Bronchial epithelial cell (primary cell): ENCODE results near the gene ME1. TPM values are rescaled to one million over a fixed set of nuclear protein-coding genes. Genes with fewer than 3 reads are reported as not detected.
A peak's percentile ranks its signal among the peaks of the same experiment; 100 is the strongest.

Source experiments
- DNase-seq: peaks from one replicate; pipeline ENCODE4 v3.0.0-alpha.2; 2010; ENCODE audit warnings: low read depth
- FAIRE-seq: peaks from 2 replicates; lab custom pipeline; 2011; peaks lifted over from hg19 to GRCh38; lab: Jason Lieb, UNC
- H3K27me3 ChIP-seq: 2 replicates; pipeline ENCODE4 v1.5.1; 2011; ENCODE audit warnings: low read length; ENCODE audit not compliant: control insufficient read depth, insufficient read depth
- H3K36me3 ChIP-seq: 2 replicates; pipeline ENCODE4 v1.5.1; 2011; ENCODE audit warnings: low read length; ENCODE audit not compliant: control insufficient read depth, insufficient read depth
- H3K4me3 ChIP-seq: 2 replicates; pipeline ENCODE4 v1.5.1; 2011; ENCODE audit warnings: mild to moderate bottlenecking, low read depth, low read length, control low read depth
- total RNA-seq: library from RNA; depleted of rRNA; stranded (reverse); fragments of >200 nt; gene quantifications from 2 replicates; pipeline ENCODE4 v1.2.1, GENCODE V29; 2014
- TF ChIP-seq, protein P1 (sequence below): IDR thresholded peaks from 2 replicates; pipeline ENCODE4 v1.5.1; 2011; ENCODE audit warnings: mild to moderate bottlenecking, moderate library complexity, low read length, control low read depth, inconsistent platforms; ENCODE audit not compliant: insufficient read depth, severe bottlenecking

Gene ME1
- 18.2 and 37.6 TPM in 2 replicates for total RNA-seq

DNA sequence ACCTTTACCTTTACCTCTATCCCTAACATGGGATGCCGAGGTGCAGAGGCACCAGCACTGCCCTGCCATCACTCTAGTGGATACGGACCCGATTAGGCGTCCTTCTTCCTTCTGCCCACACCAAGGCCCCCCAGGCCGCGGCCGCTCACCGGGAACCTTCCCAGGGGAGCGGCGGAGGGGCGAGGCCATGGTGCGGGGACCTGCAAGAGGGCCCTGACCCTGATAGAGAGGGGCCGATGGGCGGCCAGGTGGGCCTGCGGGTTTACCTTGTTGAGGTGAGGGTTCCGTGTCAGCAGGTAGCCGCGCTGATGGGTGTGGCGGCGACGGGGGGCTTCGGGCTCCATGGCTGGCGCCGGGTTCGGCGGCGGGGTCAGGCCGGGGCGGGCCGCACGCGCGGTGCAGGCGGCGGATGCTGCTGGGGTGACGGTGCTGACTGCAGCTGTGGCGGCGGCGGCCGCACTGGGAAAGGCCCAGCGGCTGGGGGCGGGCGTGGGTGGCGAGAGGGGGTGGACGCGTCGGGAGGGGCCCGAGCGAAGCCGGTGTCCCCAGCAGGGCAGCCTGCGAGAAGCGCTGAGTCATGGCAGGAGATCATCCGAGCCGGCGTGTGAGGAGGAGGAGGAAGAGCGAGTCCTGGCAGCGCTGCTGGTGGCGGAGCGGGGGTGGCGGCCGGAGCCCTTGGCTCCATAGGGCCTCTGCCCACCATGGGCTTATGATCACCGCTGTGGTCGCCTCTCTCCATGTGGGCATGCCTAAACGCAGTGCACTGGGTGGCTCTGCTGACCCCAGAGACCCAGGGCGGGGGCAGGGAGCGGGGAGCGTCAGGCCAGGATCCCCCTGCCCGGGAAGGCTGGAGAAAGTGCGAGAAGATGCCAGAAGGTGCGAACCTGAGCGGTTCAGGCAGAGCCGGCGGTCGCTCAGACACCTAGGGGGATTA, at the start of gene ME1:
Gene ME1, minus strand, starts transcription at position 441 of the 934 bp plus-strand sequence. Its CDS starts 97 bp downstream, at position 344.
- Histone ChIP-seq H3K4me3 (peak within 1 kb of the TSS; percentile 57), H3K27me3 (no peaks in the 10 kb centered on the region), H3K36me3 (no peaks in the 10 kb centered on the region)
- TF ChIP-seq, protein P1, sequence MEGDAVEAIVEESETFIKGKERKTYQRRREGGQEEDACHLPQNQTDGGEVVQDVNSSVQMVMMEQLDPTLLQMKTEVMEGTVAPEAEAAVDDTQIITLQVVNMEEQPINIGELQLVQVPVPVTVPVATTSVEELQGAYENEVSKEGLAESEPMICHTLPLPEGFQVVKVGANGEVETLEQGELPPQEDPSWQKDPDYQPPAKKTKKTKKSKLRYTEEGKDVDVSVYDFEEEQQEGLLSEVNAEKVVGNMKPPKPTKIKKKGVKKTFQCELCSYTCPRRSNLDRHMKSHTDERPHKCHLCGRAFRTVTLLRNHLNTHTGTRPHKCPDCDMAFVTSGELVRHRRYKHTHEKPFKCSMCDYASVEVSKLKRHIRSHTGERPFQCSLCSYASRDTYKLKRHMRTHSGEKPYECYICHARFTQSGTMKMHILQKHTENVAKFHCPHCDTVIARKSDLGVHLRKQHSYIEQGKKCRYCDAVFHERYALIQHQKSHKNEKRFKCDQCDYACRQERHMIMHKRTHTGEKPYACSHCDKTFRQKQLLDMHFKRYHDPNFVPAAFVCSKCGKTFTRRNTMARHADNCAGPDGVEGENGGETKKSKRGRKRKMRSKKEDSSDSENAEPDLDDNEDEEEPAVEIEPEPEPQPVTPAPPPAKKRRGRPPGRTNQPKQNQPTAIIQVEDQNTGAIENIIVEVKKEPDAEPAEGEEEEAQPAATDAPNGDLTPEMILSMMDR, result no peak
- peak; percentile 60 for DNase-seq
- FAIRE-seq, result no peak

DNA sequence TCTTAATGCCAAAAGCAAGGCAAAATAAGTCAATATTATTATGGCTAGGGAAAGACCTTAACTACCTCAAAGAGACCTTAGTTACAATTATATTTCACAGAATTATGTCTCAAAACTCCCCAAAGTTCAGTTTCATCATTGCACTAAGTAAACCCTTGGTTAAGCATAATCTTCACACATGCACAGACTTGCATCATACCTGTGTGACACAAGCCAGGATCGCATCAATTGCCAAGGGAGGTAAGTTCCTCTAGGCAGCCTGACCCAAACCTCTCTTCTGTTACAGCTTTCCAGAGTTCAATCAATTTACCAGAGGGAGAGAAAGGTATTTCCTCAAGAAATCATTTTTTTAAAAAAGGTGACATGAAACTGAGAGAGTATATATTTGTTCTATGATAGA, 49.6 kb upstream of the ME1 start:
- H3K27me3 ChIP-seq, result no peaks in the 10 kb centered on the region
- TF ChIP-seq, protein P1, result no peak
- no peaks in the 10 kb centered on the region for H3K36me3 ChIP-seq
- peak; percentile 80 for DNase-seq
- H3K4me3 ChIP-seq, result no peak overlapping the region
- no peak for FAIRE-seq

DNA sequence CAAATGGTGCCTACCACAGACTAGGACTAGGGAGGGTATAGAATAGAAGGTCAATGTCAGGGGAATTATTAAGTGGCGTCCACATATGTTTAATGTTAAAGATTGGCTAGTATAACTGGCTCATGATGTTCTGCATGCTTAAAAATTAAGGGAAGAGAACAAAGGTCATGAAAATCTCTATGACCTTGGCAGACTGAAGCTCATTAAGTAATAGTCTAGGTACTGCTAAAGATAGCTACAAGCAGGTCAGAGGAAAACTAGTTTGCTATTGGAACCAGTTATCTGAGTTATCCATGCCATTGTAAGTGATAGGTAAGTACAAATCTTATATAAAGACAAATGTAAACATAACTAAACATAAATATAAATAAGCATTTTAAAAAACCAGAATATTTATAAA, 48.5 kb upstream of the ME1 start:
- FAIRE-seq (no peak), DNase-seq (no peak)
- TF ChIP-seq, protein P1, result no peak
- Histone ChIP-seq H3K36me3 (no peaks in the 10 kb centered on the region), H3K4me3 (no peak overlapping the region), H3K27me3 (no peaks in the 10 kb centered on the region)

DNA sequence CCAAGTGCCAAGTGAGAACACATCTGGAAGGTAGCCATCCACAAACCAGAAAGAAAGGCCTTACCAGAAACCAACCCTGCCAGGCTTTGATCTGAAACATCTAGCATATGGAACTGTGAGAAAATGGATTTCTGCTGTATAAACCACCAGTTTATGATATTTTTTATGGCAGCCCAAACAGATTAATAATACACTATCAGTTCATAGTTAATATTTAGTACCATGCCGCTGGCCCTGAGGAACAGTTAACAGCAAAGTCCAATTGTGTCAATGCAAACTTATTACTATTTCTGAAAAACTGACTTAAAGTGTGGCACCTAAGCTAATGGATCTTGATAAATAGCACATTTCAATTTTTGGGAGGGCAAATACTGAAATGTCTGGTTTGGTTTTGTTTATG, 46.1 kb upstream of the ME1 start:
- Histone ChIP-seq H3K4me3 (no peak overlapping the region), H3K36me3 (no peaks in the 10 kb centered on the region), H3K27me3 (no peaks in the 10 kb centered on the region)
- DNase-seq (no peak), FAIRE-seq (no peak)
- TF ChIP-seq, protein P1, result no peak

DNA sequence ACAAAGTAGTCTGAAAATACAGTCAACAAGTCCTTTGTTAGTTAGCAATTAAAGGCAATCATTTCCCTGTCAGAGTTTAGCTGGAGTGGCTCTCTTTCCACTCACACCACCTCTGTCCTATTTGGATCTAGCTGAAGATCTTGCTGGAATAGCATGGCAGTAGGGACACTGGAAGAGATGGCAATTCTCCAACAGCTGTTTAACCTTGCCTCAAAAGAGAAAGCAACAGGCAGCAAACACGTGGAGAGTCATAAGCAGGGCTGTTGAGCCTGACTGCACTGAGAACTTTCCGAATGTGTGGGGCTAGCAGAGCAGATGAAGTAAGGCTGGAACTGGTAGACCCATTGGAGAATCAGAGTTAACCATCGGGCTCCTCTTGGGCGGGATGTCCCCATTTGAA, 43.5 kb upstream of the ME1 start:
- no peak for DNase-seq
- Histone ChIP-seq H3K27me3 (no peaks in the 10 kb centered on the region), H3K4me3 (no peak overlapping the region), H3K36me3 (no peaks in the 10 kb centered on the region)
- FAIRE-seq, result no peak
- TF ChIP-seq, protein P1, result no peak
